HepG2 (cell line): ENCODE measurements around the gene UTP11. TPM values are rescaled to one million over a fixed set of nuclear protein-coding genes. Genes with fewer than 3 reads are reported as not detected.
A peak's percentile ranks its signal among the peaks of the same experiment; 100 is the strongest.

Source experiments
- BORCS8-MEF2B ChIP-seq: sonication (generic); formaldehyde crosslinking; IDR thresholded peaks from 2 replicates; pipeline ENCODE4 v1.8.0; 2022; ENCODE audit warnings: mild to moderate bottlenecking, missing genetic modification reagents
- ESRRA ChIP-seq: sonication (generic); formaldehyde crosslinking; IDR thresholded peaks from 2 replicates; pipeline ENCODE4 v1.5.1; 2020; ENCODE audit warnings: mild to moderate bottlenecking, low read depth, missing genetic modification reagents
- FOSL1 ChIP-seq: sonication (generic); formaldehyde crosslinking; IDR thresholded peaks from 2 replicates; pipeline ENCODE4 v1.9.0; 2021; ENCODE audit warnings: missing genetic modification reagents, borderline replicate concordance
- HOXA5 ChIP-seq: sonication (generic); formaldehyde crosslinking; IDR thresholded peaks from 2 replicates; pipeline ENCODE4 v1.4.0; 2020; ENCODE audit warnings: missing genetic modification reagents
- KAT8 ChIP-seq: IDR thresholded peaks from 2 replicates; pipeline ENCODE4 v1.6.1; 2016; ENCODE audit warnings: missing genetic modification reagents, missing compliant biosample characterization
- KDM4B ChIP-seq: sonication (generic); formaldehyde crosslinking; IDR thresholded peaks from 2 replicates; pipeline ENCODE4 v1.4.0; 2020; ENCODE audit warnings: missing genetic modification reagents
- MTA1 ChIP-seq: sonication (generic); formaldehyde crosslinking; IDR thresholded peaks from 2 replicates; pipeline ENCODE4 v1.4.0; 2020; ENCODE audit warnings: missing genetic modification reagents, mild to moderate bottlenecking, borderline replicate concordance
- NFE2 ChIP-seq: sonication (generic); formaldehyde crosslinking; IDR thresholded peaks from 2 replicates; pipeline ENCODE4 v1.4.0; 2020; ENCODE audit warnings: missing genetic modification reagents
- PCBP2 ChIP-seq: fragments of 200-400 bp; formaldehyde crosslinking; optimal IDR thresholded peaks from 2 replicates; pipeline ENCODE3; 2018; ENCODE audit warnings: low read length, low read depth; ENCODE audit not compliant: poor library complexity, severe bottlenecking
- POLR2AphosphoS5 ChIP-seq: IDR thresholded peaks from 2 replicates; pipeline ENCODE4 v1.6.1; 2012; ENCODE audit warnings: low read depth, low read length
- SNAPC2 ChIP-seq: sonication (generic); formaldehyde crosslinking; IDR thresholded peaks from 2 replicates; pipeline ENCODE4 v1.8.1; 2022; ENCODE audit warnings: mild to moderate bottlenecking, missing genetic modification reagents
- SP140L ChIP-seq: sonication (generic); formaldehyde crosslinking; IDR thresholded peaks from 2 replicates; pipeline ENCODE4 v1.4.0; 2020; ENCODE audit warnings: missing genetic modification reagents, borderline replicate concordance
- UBTF ChIP-seq: sonication (generic); formaldehyde crosslinking; IDR thresholded peaks from 2 replicates; pipeline ENCODE4 v1.4.0; 2020; ENCODE audit warnings: mild to moderate bottlenecking, missing genetic modification reagents
- ZC3H4 ChIP-seq: sonication (generic); formaldehyde crosslinking; IDR thresholded peaks from 2 replicates; pipeline ENCODE4 v1.4.0; 2020; ENCODE audit warnings: missing genetic modification reagents, borderline replicate concordance
- ZFP36L1 ChIP-seq: sonication (generic); formaldehyde crosslinking; IDR thresholded peaks from 2 replicates; pipeline ENCODE4 v1.8.0; 2022; ENCODE audit warnings: mild to moderate bottlenecking, missing genetic modification reagents, moderate library complexity
- ZFP36L2 ChIP-seq: sonication (generic); formaldehyde crosslinking; IDR thresholded peaks from 2 replicates; pipeline ENCODE4 v1.4.0; 2020; ENCODE audit warnings: missing genetic modification reagents
- ZMYM2 ChIP-seq: sonication (generic); formaldehyde crosslinking; IDR thresholded peaks from 2 replicates; pipeline ENCODE4 v1.8.0; 2022; ENCODE audit warnings: mild to moderate bottlenecking, missing genetic modification reagents
- ZNF180 ChIP-seq: sonication (generic); formaldehyde crosslinking; IDR thresholded peaks from 2 replicates; pipeline ENCODE4 v1.4.0; 2020; ENCODE audit warnings: low read depth, missing genetic modification reagents, borderline replicate concordance
- ZNF3 ChIP-seq: IDR thresholded peaks from 2 replicates; pipeline ENCODE4 v1.7.0; 2017; ENCODE audit warnings: inconsistent platforms
- ZNF343 ChIP-seq: sonication (generic); formaldehyde crosslinking; IDR thresholded peaks from 2 replicates; pipeline ENCODE4 v1.4.0; 2020; ENCODE audit warnings: mild to moderate bottlenecking, missing genetic modification reagents
- ZNF589 ChIP-seq: sonication (generic); formaldehyde crosslinking; conservative IDR thresholded peaks from 2 replicates; pipeline ENCODE4 v1.8.0; 2022; ENCODE audit warnings: mild to moderate bottlenecking, moderate library complexity, missing genetic modification reagents
- ZNF672 ChIP-seq: sonication (generic); formaldehyde crosslinking; IDR thresholded peaks from 2 replicates; pipeline ENCODE4 v1.8.1; 2022; ENCODE audit warnings: missing genetic modification reagents
- ZNF737 ChIP-seq: sonication (generic); formaldehyde crosslinking; IDR thresholded peaks from 2 replicates; pipeline ENCODE4 v1.5.0; 2020; ENCODE audit warnings: missing genetic modification reagents, mild to moderate bottlenecking, borderline replicate concordance
- ZNF850 ChIP-seq: sonication (generic); formaldehyde crosslinking; conservative IDR thresholded peaks from 2 replicates; pipeline ENCODE4 v1.9.0; 2021; ENCODE audit warnings: mild to moderate bottlenecking, missing genetic modification reagents
- polyA plus RNA-seq, 8 experiments: library from polyadenylated mRNA; depleted of rRNA in 3 of 8; stranded (reverse) in 7 of 8; unstranded in 1 of 8; fragments of >200 nt; fragmentation: Illumina TruSeq in 4 of 8; extraction: Trizol in 4 of 8; gene quantifications; 2 replicates each; pipeline versions ENCODE4 v1.2.1 to v1.2.3, GENCODE V29; 2011 to 2016; ENCODE audit warnings: low read depth in 4 of 8, missing spikeins in 1 of 8, mixed read lengths in 1 of 8; ENCODE audit not compliant: insufficient read depth in 1 of 8
- total RNA-seq, 5 experiments: library from RNA; depleted of rRNA; stranded (reverse); fragments of >200 nt; fragmentation: Illumina TruSeq; extraction: Trizol; gene quantifications; 2 replicates each; pipeline ENCODE4 v1.2.3, GENCODE V29; 2016; ENCODE audit warnings: low read depth in 1 of 5
- TF ChIP-seq, protein P1 (sequence below): sonication (generic); formaldehyde crosslinking; conservative IDR thresholded peaks from 2 replicates; pipeline ENCODE4 v1.4.0; 2020; ENCODE audit warnings: missing genetic modification reagents

UTP11 gene
- total and polyA plus RNA-seq, 2 of the 13 experiments (the other 11 are each of a cell fraction or from before 2014, with no cell fraction given): 13.5 to 44.8 TPM

- TF ChIP-seq ZC3H4 (CRISPR knock-in tag): 0 out of 2 replicates have a peak, but pooled peaks have one; percentile 59
- TF ChIP-seq NFE2 (CRISPR knock-in tag): 0 out of 2 replicates have a peak, but pooled peaks have one; percentile 36
- TF ChIP-seq KDM4B (CRISPR knock-in tag): peak; percentile 76; the same call in 1 of the 2 replicates
- TF ChIP-seq BORCS8-MEF2B (CRISPR knock-in tag): peak; percentile 98
- TF ChIP-seq ZNF180: no peak
- peak; percentile 68 for TF ChIP-seq UBTF (CRISPR knock-in tag)
- TF ChIP-seq, protein P1, sequence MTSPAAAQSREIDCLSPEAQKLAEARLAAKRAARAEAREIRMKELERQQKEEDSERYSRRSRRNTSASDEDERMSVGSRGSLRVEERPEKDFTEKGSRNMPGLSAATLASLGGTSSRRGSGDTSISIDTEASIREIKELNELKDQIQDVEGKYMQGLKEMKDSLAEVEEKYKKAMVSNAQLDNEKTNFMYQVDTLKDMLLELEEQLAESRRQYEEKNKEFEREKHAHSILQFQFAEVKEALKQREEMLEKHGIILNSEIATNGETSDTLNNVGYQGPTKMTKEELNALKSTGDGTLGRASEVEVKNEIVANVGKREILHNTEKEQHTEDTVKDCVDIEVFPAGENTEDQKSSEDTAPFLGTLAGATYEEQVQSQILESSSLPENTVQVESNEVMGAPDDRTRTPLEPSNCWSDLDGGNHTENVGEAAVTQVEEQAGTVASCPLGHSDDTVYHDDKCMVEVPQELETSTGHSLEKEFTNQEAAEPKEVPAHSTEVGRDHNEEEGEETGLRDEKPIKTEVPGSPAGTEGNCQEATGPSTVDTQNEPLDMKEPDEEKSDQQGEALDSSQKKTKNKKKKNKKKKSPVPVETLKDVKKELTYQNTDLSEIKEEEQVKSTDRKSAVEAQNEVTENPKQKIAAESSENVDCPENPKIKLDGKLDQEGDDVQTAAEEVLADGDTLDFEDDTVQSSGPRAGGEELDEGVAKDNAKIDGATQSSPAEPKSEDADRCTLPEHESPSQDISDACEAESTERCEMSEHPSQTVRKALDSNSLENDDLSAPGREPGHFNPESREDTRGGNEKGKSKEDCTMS (CRISPR knock-in tag): no peak
- TF ChIP-seq SNAPC2: peak; percentile 56; the same call in 1 of the 2 replicates
- TF ChIP-seq ZNF850 (CRISPR knock-in tag): 0 out of 2 replicates have a peak, but pooled peaks have one; percentile 49
- peak; percentile 79; the same call in 1 of the 2 replicates for TF ChIP-seq SP140L (CRISPR knock-in tag)
- peak; percentile 47; the same call in 1 of the 2 replicates for TF ChIP-seq MTA1
- no peak for TF ChIP-seq ZFP36L2 (CRISPR knock-in tag)
- peak; percentile 86 for TF ChIP-seq ZNF343 (CRISPR knock-in tag)
- TF ChIP-seq PCBP2: no peak
- 0 out of 2 replicates have a peak, but pooled peaks have one; percentile 66 for TF ChIP-seq ESRRA
- peak; percentile 24; the same call in 1 of the 2 replicates for TF ChIP-seq ZNF737 (CRISPR knock-in tag)
- TF ChIP-seq ZNF3 (CRISPR knock-in tag): peak; percentile 67
- TF ChIP-seq FOSL1 (CRISPR knock-in tag): no peak
- TF ChIP-seq ZNF672 (CRISPR knock-in tag): no peak
- peak; percentile 82; the same call in 1 of the 2 replicates for TF ChIP-seq ZNF589
- TF ChIP-seq KAT8 (CRISPR knock-in tag): peak; percentile 93
- TF ChIP-seq POLR2AphosphoS5: peak; percentile 91
- TF ChIP-seq ZFP36L1 (CRISPR knock-in tag): peak; percentile 96
- peak; percentile 47; the same call in 1 of the 2 replicates for TF ChIP-seq HOXA5 (CRISPR knock-in tag)
- peak; percentile 94 for TF ChIP-seq ZMYM2
These were observed at the start of gene UTP11 (continued) for GRCh38 chr1:38012363-38013226.
